Thoracic aorta (tissue), 2 donors: ENCODE measurements around the gene NR1H4. TPM values are rescaled to one million over a fixed set of nuclear protein-coding genes. Genes with fewer than 3 reads are reported as not detected.

ENCODE experiments used
- ATAC-seq: fragments of 150-250 bp; one replicate; pipeline ENCODE4 v1.8.0; 2017; ENCODE audit warnings: low read depth; ENCODE audit not compliant: insufficient number of reproducible peaks, low FRiP score
- DNase-seq: peaks from one replicate; pipeline ENCODE4 v3.0.0-alpha.2; 2020; ENCODE audit warnings: low spot score
- H3K27ac ChIP-seq, 2 donors: fragments of 200-600 bp; sonication (generic); 1 replicate in 1 of 2; 2 replicates in 1 of 2; pipeline ENCODE4 v1.5.1; 2016; ENCODE audit warnings: mild to moderate bottlenecking in 2 of 2, moderate library complexity in 2 of 2
- H3K27me3 ChIP-seq: fragments of 200-600 bp; sonication (generic); replicated peaks from 2 replicates; pipeline ENCODE4 v1.6.0; 2016; ENCODE audit warnings: mild to moderate bottlenecking; ENCODE audit not compliant: insufficient read depth
- H3K36me3 ChIP-seq: fragments of 200-600 bp; sonication (generic); one replicate; pipeline ENCODE4 v1.5.1; 2016
- H3K4me1 ChIP-seq, 2 donors: fragments of 200-600 bp; sonication (generic); 1 replicate in 1 of 2; 2 replicates in 1 of 2; pipeline versions ENCODE4 v1.5.1 to v1.6.0; 2016; ENCODE audit warnings: low read depth in 2 of 2, mild to moderate bottlenecking in 1 of 2; ENCODE audit not compliant: control insufficient read depth in 1 of 2
- H3K4me3 ChIP-seq: fragments of 200-600 bp; sonication (generic); 2 replicates; pipeline ENCODE4 v1.5.1; 2016; ENCODE audit warnings: mild to moderate bottlenecking
- H3K9me3 ChIP-seq: fragments of 200-600 bp; sonication (generic); 2 replicates; pipeline ENCODE4 v1.5.1; 2016
- total RNA-seq, 2 donors: library from RNA; depleted of rRNA; stranded (reverse); fragments of >200 nt; gene quantifications; one replicate each; pipeline versions ENCODE4 v1.1.0 to v1.2.3, GENCODE V29; 2016
- TF ChIP-seq, protein P1 (sequence below): fragments of 200-600 bp; sonication (generic); IDR thresholded peaks from one replicate; pipeline ENCODE4 v1.5.1; 2019; ENCODE audit warnings: antibody characterized with exemption

The NR1H4 gene
- total RNA-seq, 2 donors from 2014 or later = 1.9 TPM; not detected in 1

DNA sequence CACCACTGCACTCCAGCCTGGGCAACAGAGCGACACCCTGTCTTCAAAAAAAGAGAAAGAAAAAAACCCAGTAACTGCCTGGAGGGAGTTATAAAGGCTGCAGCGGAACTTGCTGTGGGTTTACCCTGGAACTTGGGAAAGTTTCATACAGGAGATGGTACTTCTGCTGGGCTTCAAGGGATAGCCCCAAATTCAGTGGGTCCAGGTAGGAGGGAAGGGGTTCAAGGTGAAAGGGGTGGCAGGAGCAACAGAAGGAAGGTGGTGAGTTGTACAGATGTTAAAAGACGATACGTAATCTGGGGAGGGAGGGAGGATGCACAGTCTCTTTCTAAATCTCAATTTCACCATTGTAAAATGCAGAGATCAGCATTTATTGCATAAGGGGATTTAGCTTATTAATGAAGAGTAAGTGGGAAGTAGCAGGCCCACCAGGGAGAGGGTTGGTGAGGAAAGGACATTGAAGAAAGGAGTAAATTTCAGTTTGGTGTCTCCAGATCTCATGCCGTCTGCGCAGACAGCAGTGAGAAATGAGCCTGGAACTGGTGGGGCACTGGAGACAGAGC is 91.3 kb downstream of the NR1H4 start:
- DNase-seq (no peak), ATAC-seq (no peak)
- Histone ChIP-seq H3K4me1 (no peaks in the 10 kb centered on the region), H3K36me3 (no peaks in the 10 kb centered on the region), H3K4me3 (no peak overlapping the region), H3K27ac (no peak overlapping the region), H3K27me3 (no peaks in the 10 kb centered on the region), H3K9me3 (no peaks in the 10 kb centered on the region)
- TF ChIP-seq, protein P1, sequence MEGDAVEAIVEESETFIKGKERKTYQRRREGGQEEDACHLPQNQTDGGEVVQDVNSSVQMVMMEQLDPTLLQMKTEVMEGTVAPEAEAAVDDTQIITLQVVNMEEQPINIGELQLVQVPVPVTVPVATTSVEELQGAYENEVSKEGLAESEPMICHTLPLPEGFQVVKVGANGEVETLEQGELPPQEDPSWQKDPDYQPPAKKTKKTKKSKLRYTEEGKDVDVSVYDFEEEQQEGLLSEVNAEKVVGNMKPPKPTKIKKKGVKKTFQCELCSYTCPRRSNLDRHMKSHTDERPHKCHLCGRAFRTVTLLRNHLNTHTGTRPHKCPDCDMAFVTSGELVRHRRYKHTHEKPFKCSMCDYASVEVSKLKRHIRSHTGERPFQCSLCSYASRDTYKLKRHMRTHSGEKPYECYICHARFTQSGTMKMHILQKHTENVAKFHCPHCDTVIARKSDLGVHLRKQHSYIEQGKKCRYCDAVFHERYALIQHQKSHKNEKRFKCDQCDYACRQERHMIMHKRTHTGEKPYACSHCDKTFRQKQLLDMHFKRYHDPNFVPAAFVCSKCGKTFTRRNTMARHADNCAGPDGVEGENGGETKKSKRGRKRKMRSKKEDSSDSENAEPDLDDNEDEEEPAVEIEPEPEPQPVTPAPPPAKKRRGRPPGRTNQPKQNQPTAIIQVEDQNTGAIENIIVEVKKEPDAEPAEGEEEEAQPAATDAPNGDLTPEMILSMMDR = no peak

DNA sequence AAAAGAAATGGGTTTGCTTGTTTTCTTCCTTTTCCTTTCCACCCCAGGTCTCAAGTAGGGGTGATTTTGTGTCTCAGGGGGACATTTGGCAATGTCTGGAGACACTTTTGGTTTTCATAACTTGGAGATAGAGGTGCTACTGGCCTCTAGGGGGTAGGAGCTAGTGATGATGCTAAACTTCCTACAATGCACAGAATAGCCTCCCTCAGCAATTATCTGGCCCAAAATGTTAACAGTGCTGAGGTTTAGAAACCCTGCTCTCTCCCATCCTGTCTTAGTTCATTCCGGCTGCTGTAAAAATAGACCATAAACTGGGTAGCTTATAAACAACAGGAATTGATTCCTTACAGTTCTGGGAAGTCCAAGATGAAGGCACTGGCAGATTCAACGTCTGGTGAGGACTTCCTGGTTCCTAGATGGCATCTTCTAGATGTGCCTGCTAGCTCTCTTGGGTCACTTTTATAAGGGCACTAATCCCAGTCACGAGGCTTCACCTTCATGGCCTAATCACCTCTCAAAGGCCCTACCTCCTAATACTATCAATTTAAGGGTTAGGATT is 92.4 kb downstream of the NR1H4 start:
- no peaks in the 10 kb centered on the region for H3K27me3 ChIP-seq
- H3K27ac ChIP-seq = no peak overlapping the region
- H3K4me1 ChIP-seq = no peaks in the 10 kb centered on the region
- H3K36me3 ChIP-seq = no peaks in the 10 kb centered on the region
- TF ChIP-seq, protein P1 = no peak
- no peak for DNase-seq
- no peak for ATAC-seq
- H3K9me3 ChIP-seq = no peaks in the 10 kb centered on the region
- H3K4me3 ChIP-seq = no peak overlapping the region

DNA sequence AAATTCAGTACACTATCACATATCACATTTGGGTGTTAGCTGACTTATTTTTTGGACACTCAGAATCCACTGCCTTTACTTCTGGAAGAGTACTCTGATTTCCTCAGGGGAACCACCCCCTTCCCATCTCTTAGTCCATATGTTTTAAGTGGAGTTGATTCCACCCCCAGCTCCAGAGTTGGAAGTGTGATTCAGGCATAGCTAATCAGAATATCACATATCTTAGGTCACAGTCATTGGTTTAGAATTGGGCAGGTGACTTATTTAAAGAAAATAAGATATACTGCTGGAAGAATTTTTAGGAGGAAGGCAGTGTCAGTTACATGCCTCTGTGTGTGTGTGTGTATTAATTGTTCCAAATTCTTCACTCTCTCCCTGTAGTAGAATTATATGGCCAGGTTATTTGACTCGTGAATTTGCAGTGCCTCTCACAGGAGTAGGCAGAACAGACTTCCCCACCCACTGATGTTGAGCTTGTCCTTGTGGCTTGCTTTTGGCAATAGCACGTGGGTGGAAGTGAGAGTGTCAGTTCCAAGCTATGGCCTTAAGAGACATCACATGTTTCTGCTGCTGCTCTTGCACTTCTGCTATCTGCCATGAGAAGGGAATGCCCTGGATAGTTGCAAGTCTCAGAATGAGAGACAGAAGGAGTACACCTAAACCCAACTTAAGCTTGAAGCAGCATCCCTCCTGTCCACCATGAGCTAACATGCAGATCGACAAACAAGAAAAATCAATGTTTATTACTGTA is 93.4 kb downstream of the NR1H4 start:
- Histone ChIP-seq H3K36me3 (no peaks in the 10 kb centered on the region), H3K9me3 (no peaks in the 10 kb centered on the region), H3K4me3 (no peak overlapping the region), H3K27ac (no peak overlapping the region), H3K27me3 (no peaks in the 10 kb centered on the region), H3K4me1 (no peaks in the 10 kb centered on the region)
- no peak for ATAC-seq
- DNase-seq = no peak
- TF ChIP-seq, protein P1 = no peak

DNA sequence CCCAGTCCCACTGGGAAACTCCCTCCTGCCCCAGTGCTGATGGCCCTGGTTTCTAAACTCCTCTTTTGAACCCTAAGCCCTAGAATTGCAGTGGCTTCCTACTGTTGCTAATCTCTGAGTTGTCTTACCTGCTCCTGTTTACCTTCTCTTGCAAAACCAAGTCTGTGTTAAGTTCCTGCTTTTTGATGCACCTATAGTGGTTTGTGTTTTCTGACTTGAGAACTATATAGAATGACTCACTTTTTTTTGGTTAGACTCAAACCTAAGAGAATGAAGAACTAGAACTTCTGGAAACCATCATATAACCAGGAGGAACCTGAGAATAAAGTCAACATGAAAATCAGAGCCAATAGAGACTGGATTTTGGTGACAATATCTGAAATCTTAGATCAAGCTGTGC is 94.3 kb downstream of the NR1H4 start:
- no peak overlapping the region for H3K4me3 ChIP-seq
- no peak for DNase-seq
- no peaks in the 10 kb centered on the region for H3K9me3 ChIP-seq
- no peaks in the 10 kb centered on the region for H3K36me3 ChIP-seq
- TF ChIP-seq, protein P1 = no peak
- no peak for ATAC-seq
- H3K4me1 ChIP-seq = peaks cover 0 to under 1% of the 10 kb centered on the region in 2 donors
- no peaks in the 10 kb centered on the region for H3K27me3 ChIP-seq
- no peak overlapping the region for H3K27ac ChIP-seq

DNA sequence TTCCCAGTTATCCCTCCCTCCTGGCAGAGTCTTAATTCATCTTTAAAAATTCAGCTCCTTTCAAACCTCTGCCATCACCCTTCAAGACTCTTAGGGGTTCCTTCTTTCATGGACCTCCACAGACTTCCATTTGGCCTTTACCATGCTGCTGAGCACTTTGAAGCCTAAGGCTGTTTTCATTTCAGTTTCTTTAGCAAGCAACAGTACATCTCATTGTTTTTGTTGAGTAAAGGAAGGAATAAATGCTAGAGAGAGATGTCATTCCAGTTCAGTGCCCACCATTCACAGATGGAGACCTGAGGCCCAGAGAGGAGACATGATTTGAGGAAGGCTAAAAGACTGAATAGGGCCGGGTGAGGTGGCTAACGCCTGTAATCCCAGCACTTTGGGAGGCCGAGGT is 98.5 kb downstream of the NR1H4 start:
- TF ChIP-seq, protein P1 = no peak
- no peak for ATAC-seq

More for the DNA sequence above, 98.5 kb downstream of the NR1H4 start:
- Histone ChIP-seq H3K36me3 (no peaks in the 10 kb centered on the region), H3K27me3 (no peaks in the 10 kb centered on the region), H3K27ac (no peak overlapping the region), H3K9me3 (no peaks in the 10 kb centered on the region), H3K4me3 (no peak overlapping the region), H3K4me1 (peaks cover 6 to 19% of the 10 kb centered on the region in 2 donors)
- no peak for DNase-seq
